Panc1 (cell line): Measurements from ENCODE around the gene ZMYND10. TPM values are rescaled to one million over a fixed set of nuclear protein-coding genes. Genes with fewer than 3 reads are reported as not detected.

Experiments
- ATAC-seq: fragments of 200-7000 bp; cut with Tn5 transposase; 2 replicates; pipeline ENCODE4 v1.9.1; 2020; ENCODE audit warnings: mild to moderate bottlenecking, moderate library complexity
- BruUV-seq: library from RNA; stranded (reverse); fragments of 400-500 nt; replicated peaks from 2 replicates; lab custom pipeline; 2021; lab: Mats Ljungman, UMichigan
- CTCF ChIA-PET: fragments of 300-600 bp; sonication (Branson Sonifier 250); formaldehyde crosslinking; loops from one replicate; lab custom pipeline; 2022; ENCODE audit warnings: antibody characterized with exemption; lab: Charles Lee
- POLR2A ChIA-PET: fragments of 300-600 bp; sonication (Branson Sonifier 250); formaldehyde crosslinking; loops from one replicate; lab custom pipeline; 2022; ENCODE audit warnings: antibody characterized with exemption; lab: Charles Lee
- DNase-seq: peaks from one replicate; pipeline ENCODE4 v3.0.0-alpha.2; 2010; ENCODE audit warnings: low read depth, low spot score
- H3K27ac ChIP-seq: 2 replicates; pipeline ENCODE4 v1.5.1; 2011; ENCODE audit warnings: mild to moderate bottlenecking, low read length, inconsistent platforms
- H3K27me3 ChIP-seq: fragments of 200-500 bp; sonication (Bioruptor generic); 2 replicates; pipeline ENCODE4 v1.6.0; 2014; ENCODE audit warnings: low read length, inconsistent platforms; ENCODE audit not compliant: control insufficient read depth, insufficient read depth
- H3K36me3 ChIP-seq: fragments of 200-500 bp; sonication (Bioruptor generic); 2 replicates; pipeline ENCODE4 v1.5.1; 2014; ENCODE audit warnings: inconsistent platforms, mild to moderate bottlenecking, low read length, moderate library complexity; ENCODE audit not compliant: control insufficient read depth, insufficient read depth
- H3K4me1 ChIP-seq: 2 replicates; pipeline ENCODE4 v1.5.1; 2011; ENCODE audit warnings: inconsistent platforms, mild to moderate bottlenecking, low read length, moderate library complexity; ENCODE audit not compliant: control insufficient read depth, insufficient read depth
- H3K4me3 ChIP-seq, 2 experiments: 2 replicates each; pipeline ENCODE4 v1.5.1; 2011 to 2012; ENCODE audit warnings: low read depth in 2 of 2, low read length in 2 of 2, mild to moderate bottlenecking in 2 of 2, inconsistent platforms in 1 of 2, moderate library complexity in 1 of 2
- H3K9me3 ChIP-seq: fragments of 200-500 bp; sonication (Bioruptor generic); 2 replicates; pipeline ENCODE4 v1.5.1; 2014; ENCODE audit warnings: low read depth, mild to moderate bottlenecking, inconsistent platforms, low read length, moderate library complexity; ENCODE audit not compliant: control insufficient read depth, insufficient read depth
- POLR2AphosphoS5 ChIP-seq: IDR thresholded peaks from 2 replicates; pipeline ENCODE4 v1.6.1; 2012; ENCODE audit warnings: mild to moderate bottlenecking, low read depth, low read length, moderate library complexity
- SIN3A ChIP-seq: IDR thresholded peaks from 2 replicates; pipeline ENCODE4 v1.6.1; 2012; ENCODE audit warnings: low read depth, mild to moderate bottlenecking, low read length, moderate library complexity, borderline replicate concordance; ENCODE audit not compliant: insufficient read depth
- TCF7L2 ChIP-seq: IDR thresholded peaks from 2 replicates; pipeline ENCODE4 v1.6.1; 2011; ENCODE audit warnings: mild to moderate bottlenecking, low read depth, low read length, inconsistent platforms
- in situ Hi-C: cut with HindIII; loops from 2 replicates; pipeline ENCODE4 v1.10.0; 2016; ENCODE audit warnings: low sequenced_read_pairs, low pct_unique_long_range_greater_than_20kb
- intact Hi-C: fragments of 100-400 bp; cut with micrococcal nuclease; formaldehyde crosslinking; loops from one replicate; pipeline ENCODE4 v1.10.0; 2022; ENCODE audit not compliant: unreplicated experiment
- total RNA-seq: library from RNA; stranded (reverse); gene quantifications from one replicate; pipeline ENCODE4 v1.2.1, GENCODE V29; 2021; ENCODE audit not compliant: unreplicated experiment
- TF ChIP-seq, protein P1 (sequence below), 2 experiments: IDR thresholded peaks; 2 replicates each; pipeline ENCODE4 v1.6.1; 2011 to 2012; ENCODE audit warnings: low read depth in 2 of 2, control low read depth in 1 of 2, low read length in 1 of 2, mild to moderate bottlenecking in 1 of 2, moderate library complexity in 1 of 2; ENCODE audit not compliant: insufficient read depth in 1 of 2
- TF ChIP-seq, protein P2 (sequence below): fragments of 450-650 bp; IDR thresholded peaks from 2 replicates; pipeline ENCODE4 v1.5.1; 2017; ENCODE audit warnings: mild to moderate bottlenecking

The ZMYND10 gene
- total RNA-seq, 1 experiment from 2014 or later: 3.6 TPM

DNA sequence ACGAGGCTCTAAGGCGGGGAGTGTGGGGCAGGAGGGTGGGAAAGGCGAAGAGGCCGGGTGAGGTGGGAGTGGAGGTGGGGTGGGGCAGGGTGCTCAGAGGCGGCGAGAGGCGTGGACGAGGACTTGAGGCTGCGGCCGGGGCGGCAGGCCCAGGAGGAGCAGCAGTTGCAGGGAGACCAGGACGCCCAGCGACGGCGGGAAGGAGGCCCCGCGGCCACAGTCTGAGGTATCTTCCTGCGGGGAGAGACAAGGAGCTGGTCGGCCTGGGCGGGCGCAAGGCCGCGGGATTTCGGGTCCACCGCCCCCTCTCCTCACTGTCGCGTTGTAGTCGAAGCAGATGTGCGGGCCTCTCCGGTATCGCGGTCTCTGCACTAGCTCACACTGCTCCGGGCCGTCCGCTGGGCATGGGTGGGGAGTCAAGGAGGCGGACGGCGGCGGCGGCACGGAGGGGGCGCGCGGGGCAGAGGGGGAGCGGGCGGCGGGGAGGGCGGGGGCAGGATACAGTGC is 19.1 kb upstream of the ZMYND10 start:
- in situ Hi-C loops: no loop called here
- POLR2A ChIA-PET: no interaction called here

DNA sequence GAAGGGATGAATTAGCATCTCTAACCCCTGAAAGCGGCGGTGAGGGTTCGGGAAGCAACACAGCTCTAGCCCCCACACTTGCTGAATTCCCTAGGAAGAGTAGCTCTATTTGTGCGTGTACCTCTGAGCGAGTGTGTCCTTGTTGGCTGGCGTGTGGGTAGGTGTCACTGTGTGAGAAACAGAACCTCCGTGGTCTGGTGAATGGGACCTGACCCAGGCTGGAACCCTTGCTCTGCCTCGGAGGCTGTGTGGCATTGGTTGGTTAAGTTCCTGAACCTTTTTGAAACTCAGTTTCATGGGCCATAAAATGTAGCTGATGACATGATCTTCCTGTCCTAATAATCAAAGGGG is 14.2 kb upstream of the ZMYND10 start:
- ChIA-PET CTCF (no interaction called here), POLR2A (no interaction called here)
- Histone ChIP-seq H3K36me3 (no peaks in the 10 kb centered on the region), H3K27me3 (no peaks in the 10 kb centered on the region), H3K4me3 (peak overlapping the region; percentile 71 to 79), H3K9me3 (no peaks in the 10 kb centered on the region), H3K27ac (peak overlapping the region; percentile 59; the same call in 1 of the 2 replicates), H3K4me1 (peaks cover 14% of the 10 kb centered on the region)
- TF ChIP-seq, protein P1, sequence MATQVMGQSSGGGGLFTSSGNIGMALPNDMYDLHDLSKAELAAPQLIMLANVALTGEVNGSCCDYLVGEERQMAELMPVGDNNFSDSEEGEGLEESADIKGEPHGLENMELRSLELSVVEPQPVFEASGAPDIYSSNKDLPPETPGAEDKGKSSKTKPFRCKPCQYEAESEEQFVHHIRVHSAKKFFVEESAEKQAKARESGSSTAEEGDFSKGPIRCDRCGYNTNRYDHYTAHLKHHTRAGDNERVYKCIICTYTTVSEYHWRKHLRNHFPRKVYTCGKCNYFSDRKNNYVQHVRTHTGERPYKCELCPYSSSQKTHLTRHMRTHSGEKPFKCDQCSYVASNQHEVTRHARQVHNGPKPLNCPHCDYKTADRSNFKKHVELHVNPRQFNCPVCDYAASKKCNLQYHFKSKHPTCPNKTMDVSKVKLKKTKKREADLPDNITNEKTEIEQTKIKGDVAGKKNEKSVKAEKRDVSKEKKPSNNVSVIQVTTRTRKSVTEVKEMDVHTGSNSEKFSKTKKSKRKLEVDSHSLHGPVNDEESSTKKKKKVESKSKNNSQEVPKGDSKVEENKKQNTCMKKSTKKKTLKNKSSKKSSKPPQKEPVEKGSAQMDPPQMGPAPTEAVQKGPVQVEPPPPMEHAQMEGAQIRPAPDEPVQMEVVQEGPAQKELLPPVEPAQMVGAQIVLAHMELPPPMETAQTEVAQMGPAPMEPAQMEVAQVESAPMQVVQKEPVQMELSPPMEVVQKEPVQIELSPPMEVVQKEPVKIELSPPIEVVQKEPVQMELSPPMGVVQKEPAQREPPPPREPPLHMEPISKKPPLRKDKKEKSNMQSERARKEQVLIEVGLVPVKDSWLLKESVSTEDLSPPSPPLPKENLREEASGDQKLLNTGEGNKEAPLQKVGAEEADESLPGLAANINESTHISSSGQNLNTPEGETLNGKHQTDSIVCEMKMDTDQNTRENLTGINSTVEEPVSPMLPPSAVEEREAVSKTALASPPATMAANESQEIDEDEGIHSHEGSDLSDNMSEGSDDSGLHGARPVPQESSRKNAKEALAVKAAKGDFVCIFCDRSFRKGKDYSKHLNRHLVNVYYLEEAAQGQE (IDR thresholded peaks at IDR 0.05; ENCODE audit: insufficient read depth in 1 of 2, low read depth in 2 of 2, low read length in 1 of 2): no peak
- no peak for TF ChIP-seq POLR2AphosphoS5
- no peak for TF ChIP-seq SIN3A
- TF ChIP-seq TCF7L2: no peak
- TF ChIP-seq, protein P2, sequence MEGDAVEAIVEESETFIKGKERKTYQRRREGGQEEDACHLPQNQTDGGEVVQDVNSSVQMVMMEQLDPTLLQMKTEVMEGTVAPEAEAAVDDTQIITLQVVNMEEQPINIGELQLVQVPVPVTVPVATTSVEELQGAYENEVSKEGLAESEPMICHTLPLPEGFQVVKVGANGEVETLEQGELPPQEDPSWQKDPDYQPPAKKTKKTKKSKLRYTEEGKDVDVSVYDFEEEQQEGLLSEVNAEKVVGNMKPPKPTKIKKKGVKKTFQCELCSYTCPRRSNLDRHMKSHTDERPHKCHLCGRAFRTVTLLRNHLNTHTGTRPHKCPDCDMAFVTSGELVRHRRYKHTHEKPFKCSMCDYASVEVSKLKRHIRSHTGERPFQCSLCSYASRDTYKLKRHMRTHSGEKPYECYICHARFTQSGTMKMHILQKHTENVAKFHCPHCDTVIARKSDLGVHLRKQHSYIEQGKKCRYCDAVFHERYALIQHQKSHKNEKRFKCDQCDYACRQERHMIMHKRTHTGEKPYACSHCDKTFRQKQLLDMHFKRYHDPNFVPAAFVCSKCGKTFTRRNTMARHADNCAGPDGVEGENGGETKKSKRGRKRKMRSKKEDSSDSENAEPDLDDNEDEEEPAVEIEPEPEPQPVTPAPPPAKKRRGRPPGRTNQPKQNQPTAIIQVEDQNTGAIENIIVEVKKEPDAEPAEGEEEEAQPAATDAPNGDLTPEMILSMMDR: no peak
- no peak for DNase-seq
- BruUV-seq: no TSS peak
- peak; percentile 21 for ATAC-seq
- intact Hi-C loops: no loop called here
- in situ Hi-C loops: no loop called here

More for the DNA sequence above, 19.1 kb upstream of the ZMYND10 start:
- intact Hi-C loops: no loop called here
- H3K4me1 ChIP-seq: no peaks in the 10 kb centered on the region
- H3K27me3 ChIP-seq: no peaks in the 10 kb centered on the region
- ATAC-seq (peak; percentile 37), DNase-seq (no peak)
- CTCF ChIA-PET: interaction anchor here (0.6 kb wide), 1 partner anchor 250 kb away, joined by 7 read pairs; no protein-coding TSS in a partner anchor
- BruUV-seq: no TSS peak
- H3K9me3 ChIP-seq: no peaks in the 10 kb centered on the region
- TF ChIP-seq, protein P2: no peak
- no peak for TF ChIP-seq SIN3A
- TF ChIP-seq TCF7L2: no peak
- TF ChIP-seq, protein P1 (IDR thresholded peaks at IDR 0.05; ENCODE audit: insufficient read depth in 1 of 2, low read depth in 2 of 2, low read length in 1 of 2): no peak
- no peak for TF ChIP-seq POLR2AphosphoS5
- peak overlapping the region; percentile 23 to 58; a peak in 3 of 4 replicates for H3K4me3 ChIP-seq
- H3K27ac ChIP-seq: no peak overlapping the region
- H3K36me3 ChIP-seq: no peaks in the 10 kb centered on the region
